HG03378 (cell line): Measurements from ENCODE around the gene TRIM28.
A peak's percentile ranks its signal among the peaks of the same experiment; 100 is the strongest.
"Not testable (repeated sequence)": the region's sequence is repeated elsewhere in the genome, so short reads cannot be mapped to it uniquely, and the experiment has no call there.

Experiments used
- ATAC-seq: cut with Tn5 transposase; IDR thresholded peaks from one replicate; pipeline ENCODE4 v1.9.1; 2021; ENCODE audit warnings: mild to moderate bottlenecking, moderate library complexity; ENCODE audit not compliant: unreplicated experiment

Gene TRIM28

DNA sequence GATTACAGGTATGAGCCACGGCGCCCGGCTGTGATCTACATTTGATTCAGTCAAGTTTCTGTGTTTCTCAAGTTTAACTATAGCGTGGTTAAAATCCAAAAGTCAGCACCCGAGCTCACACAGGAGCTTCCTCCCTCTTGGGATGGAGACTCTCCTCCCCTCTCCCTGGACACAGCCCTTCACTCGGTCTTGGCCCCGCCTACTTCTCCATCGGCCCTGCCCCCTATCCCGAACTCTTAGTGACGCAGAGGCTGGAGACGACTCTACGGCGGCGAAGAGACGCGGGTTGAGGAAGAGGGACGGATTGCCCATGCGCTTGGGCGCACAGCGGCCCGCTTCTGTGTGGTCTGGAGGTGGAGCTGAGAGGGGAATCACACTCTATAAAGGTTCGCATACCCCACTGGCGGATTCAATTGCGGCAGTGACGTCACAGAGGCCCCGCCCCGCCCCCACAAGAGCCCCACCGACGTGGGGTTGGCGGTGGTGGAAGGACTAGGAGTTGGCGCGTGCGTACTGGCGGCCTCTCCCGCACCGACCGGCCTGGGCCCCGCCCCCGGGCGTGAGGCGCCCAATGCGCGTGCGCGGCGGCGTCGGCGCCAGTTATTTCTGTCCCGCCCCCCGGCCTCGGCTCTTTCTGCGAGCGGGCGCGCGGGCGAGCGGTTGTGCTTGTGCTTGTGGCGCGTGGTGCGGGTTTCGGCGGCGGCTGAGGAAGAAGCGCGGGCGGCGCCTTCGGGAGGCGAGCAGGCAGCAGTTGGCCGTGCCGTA lies at the start of gene TRIM28:
Gene TRIM28, plus strand, starts transcription at position 239 of the 765 bp plus-strand sequence. CDS start 694 bp downstream, outside the sequence.
- peak; percentile 86 for ATAC-seq

DNA sequence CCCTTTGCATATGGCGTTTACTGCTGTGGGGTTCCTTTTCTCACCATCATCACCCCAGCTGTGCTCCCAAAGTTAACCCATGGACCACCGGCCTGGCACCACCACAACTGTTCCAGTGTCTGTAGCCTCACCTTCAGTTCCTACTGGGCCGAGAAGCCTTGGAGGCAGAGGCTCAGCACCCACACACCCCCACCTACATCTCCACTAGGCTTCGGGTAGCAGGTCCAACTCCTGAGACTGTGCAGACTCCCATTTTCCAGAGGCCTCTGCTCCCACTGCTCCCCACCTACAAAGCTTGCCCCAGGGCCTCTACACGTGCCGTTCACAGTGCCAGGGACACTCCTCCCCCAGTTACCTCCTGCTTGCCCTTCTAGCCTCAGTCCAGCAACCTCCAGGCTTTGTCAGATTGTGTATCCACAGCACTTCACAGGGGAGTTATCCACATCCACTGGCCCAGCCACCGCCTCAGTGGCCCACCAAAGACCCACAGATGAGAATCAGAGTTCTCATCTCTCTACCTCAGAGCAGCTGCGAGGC lies 46.2 kb upstream of the TRIM28 start:
- ATAC-seq, result no peak

DNA sequence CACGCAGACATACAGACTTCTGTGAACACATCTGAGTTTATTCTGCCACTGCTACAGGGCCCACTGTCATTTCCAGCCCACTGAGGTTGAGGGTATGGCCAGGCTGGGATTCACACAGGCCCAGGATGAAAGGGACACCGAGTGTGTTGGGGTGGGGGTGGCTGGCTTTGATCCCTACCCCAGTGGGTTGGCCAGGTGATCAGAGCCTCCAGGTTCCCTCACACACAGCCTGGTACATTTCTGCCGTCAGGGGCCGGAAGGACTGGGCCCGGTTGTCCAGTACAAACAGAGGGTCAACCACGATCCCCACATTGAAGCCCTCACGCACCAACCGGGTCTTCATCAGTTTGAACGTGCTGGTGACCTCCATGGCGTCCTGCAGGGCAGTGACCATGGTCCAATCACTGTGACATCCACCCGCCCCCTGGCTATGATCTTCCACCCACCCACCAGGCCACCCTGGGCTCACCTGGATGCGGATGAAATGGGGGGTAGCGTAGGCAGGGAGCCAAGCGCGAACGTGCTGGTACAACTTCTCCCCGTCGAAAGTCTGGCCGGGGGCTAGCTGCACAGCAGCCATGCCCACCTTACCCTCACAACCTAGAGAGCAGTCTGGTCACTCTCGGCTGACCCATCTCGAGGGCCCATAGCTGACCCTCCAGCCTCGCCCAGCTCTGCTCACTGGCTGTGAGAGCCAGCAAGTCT lies 45.4 kb upstream of the TRIM28 start:
- no peak for ATAC-seq

DNA sequence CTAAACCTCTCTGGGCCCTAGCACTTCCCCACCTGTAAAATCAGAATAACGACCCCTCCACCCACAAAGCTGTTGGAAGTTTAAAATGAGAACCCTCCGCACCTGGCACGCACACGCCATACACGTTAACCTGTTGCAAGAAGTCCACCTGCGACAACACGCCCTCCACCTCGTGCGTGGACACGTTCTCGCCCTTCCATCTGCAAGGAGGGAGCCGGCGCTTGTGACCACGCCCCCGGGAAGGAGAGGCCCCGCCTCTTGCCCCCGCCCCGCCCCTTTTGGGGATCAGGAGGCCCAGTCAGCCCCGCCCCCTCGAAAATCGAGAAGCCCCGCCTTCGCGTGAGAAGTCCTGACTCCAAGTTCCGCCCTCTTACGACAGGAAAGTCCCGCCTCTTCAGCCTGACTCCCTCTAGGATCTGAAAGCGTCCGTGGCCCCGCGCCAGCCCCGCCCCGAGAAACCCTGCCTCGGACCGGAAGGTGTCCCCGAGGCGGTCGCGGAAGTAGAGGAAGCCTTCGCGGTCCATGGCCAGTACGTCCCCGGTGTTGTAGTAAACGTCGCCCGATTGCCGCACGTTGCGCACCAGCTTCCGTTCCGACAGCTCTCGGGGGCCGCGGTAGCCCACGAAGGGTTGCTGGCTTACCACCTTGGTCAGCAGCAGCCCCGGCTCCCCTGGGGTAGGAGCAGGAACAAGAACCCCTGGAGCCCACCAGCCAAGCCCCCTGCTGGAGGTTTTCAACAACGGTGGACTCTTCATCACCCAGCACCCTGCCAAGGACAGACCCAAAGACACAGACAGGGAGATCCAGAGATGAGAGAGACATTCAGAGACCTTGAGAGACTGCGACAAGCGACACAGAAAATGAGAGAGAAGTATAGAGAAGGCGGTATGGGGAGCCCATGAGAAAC lies 44.6 kb upstream of the TRIM28 start:
- ATAC-seq, result peak; percentile 75

DNA sequence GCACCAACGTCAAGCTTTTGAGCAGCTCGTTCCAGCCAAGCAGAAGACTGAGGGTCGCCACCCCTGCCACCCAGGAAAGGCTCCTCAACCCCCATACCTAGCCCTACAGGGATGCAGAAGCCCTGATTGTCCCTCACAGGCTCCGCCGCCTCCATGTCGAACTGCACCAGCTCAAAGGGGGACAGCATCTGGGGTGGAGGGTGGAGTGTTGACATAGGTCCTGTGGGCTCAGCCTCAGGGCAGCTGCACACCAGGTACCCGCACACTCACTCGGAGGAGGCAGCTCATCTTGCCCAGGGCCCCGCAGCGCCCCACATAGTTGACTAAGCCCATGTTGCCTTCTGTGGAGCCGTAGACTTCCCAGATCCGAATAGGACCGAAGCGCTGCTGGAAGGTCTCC lies 43.6 kb upstream of the TRIM28 start:
- ATAC-seq, result no peak

DNA sequence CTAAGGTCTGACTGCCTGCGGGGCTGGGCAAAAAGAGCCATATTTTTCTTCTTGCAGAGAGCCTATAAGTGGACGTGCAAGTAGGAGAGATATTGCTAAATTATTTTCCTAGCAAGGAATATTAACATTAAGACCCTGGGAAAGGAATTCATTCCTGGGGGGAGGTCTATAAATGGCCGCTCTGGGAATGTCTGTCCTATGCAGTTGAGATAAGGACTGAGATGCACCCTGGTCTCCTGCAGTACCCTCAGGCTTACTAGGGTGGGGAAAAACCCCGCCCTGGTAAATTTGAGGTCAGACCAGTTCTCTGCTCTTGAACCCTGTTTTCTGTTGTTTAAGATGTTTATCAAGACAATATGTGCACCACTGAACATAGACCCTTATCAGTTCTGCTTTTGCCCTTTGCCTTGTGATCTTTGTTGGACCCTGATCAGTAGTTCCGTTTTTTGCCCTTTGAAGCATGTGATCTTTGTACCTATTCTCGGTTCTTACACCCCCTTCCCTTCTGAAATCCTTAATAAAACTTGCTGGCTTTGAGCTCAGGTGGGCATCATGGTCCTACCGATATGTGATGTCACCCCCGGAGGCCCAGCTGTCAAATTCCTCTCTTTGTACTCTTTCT lies 36.2 kb upstream of the TRIM28 start:
- ATAC-seq, result not testable (repeated sequence)

DNA sequence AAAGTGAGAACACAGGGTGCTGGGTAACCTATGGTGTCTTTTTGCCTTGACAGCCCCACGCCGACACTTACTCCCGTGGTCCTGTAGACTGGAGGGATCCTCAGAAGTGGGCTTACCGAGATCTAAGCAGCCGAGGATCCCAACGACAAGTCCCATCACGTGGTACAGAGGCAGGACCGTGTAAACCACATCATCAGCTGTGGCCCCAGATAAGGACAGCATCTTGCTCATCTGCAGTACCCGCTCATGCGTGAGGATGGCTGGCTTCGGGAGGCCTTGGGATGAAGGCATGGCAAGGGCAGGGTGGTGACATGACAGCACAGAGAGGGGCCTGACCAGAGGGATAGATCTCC lies 34.2 kb upstream of the TRIM28 start:
- ATAC-seq, result no peak

DNA sequence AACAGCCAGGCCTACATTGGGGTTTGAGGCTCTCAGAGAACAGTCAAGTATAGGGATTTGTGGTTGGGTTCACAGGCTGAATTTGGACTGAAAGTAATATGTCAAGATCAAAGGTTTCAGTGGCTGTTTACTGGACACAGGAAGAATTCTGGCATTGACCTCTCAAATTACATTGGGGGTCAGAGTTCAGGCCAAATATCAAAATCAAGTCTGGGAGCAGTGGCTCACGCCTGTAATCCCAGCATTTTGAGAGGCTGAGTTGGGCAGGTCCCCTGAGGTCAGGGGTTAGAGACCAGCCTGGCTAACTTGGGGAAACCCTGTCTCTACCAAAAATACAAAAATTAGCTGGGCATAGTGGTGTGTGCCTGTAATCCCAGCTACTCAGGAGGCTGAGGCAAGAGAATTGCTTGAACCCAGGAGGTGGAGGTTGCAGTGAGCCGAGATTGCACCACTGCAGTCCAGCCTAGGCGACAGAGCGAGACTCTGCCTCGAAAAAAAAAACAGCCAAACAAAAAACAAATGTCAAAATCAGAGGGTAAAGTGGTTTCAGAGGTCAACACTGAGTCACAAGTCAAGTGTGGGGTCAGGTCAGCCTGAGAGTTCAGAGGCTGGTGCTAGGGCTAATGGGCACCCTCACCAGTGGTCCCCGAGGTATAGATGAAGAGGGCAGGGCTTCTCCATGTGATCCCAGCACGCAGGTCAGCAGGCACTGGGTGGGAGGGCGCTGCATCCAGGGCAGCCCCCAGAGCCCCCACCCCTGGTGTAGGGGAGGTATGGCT lies 33.6 kb upstream of the TRIM28 start:
- ATAC-seq, result no peak

DNA sequence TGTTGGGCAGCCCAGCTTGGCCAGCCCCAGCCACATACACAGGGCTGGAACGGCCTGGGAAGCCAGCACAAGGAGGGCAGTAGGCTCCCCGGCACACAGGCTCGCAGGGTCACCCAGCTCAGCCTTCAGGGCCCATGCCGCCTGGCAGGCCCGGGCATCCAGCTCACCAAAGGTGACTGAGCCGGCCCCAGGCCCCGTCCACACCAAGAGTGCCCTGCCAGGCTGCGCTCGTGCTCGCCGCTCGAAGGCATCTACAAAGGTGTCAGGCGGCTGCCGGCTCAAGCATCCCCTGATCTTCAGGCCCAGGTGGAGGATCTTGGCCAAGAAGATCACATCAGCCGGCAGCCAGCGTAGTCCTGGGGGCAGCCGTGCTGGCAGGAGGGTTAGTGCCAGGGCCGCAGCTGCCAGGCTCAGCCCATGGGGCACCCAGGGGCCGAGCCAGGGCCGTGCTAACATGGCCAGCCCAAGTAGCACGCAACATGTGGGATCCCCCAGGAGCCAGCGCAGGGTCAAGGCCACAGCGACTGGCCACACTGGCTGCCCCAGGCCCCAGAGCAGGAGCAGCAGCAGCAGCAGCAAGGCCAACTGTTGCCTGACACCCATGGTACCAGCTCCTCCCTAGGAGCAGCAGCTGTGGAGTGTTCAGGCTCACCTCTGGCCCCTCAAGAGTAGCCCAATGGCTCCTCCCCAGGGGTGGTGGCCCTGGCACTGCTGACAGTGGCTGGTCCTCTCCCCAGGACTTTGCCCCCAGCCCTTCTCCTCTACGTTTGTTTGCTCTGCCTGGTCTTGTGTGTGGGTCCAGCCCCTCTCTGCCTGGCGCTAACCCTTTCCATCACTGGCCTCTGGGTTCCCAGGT lies 32.3 kb upstream of the TRIM28 start, which contains the start of gene SLC27A5:
Gene SLC27A5, minus strand, starts transcription at position 640 of the 856 bp plus-strand sequence. Its CDS starts 37 bp downstream, at position 603.
- no peak for ATAC-seq

DNA sequence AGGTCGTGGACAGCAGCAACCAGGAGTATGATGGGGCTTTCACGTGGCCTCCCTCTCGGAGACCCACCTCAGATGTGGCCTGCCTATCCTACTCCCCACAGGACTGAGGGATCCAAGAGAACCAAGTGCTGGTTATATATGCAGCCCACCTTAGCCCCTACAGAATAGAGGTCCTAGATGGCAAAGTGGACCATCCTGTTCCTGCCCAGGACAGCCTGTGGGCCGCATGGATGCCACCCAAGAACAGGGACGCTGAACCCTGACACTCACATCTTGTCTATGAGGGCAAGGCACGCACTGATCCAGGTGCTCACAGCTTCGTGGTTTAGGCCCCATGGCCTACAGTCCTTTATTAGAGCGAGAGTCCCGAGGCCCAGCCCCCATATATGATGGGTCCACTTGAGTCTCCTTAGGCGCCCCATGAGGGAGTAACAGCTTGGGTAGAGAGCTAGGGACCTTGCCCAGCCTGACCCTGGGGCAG lies 30.6 kb upstream of the TRIM28 start:
- no peak for ATAC-seq

DNA sequence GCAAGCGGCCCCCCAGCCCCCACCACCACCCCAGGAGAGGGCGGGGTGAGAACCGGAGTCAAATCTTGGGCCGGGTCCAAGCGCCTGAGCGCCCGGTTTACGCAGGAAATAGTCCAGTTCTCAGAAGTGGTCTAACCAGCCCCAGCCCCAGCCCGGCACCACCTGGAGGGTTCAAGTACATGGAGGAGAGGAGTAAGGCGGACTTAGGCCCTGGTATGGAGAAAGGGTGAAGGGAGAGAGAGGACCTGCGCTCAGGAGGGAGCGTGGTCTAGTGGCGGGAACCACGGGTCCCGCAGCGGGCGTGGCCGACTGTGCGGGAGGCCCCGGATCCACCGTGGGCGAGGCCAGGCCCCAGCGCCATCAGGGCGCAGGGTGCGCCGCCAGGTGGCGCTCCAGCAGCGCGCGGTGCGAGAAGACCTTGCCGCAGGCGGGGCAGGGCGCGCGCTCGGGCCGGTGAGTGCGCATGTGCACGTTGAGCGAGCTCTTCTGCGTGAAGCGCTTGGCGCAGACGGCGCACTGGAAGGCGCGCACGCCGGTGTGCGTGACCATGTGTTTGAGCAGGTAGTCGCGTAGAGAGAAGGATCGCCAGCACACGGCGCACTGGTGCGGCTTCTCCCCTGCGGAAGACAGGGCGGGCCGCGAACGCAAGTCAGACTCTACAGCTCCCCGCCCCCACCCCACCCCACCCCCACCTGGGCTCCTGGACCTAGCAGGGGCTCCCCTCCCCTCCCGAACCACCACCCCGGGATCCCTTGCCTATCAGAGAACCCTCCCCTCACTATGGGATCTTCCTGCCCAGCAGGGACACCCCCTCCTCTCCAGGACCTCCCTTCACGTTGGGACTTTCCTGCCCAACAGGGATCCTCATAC lies 29.9 kb upstream of the TRIM28 start:
- ATAC-seq, result peak; percentile 58

DNA sequence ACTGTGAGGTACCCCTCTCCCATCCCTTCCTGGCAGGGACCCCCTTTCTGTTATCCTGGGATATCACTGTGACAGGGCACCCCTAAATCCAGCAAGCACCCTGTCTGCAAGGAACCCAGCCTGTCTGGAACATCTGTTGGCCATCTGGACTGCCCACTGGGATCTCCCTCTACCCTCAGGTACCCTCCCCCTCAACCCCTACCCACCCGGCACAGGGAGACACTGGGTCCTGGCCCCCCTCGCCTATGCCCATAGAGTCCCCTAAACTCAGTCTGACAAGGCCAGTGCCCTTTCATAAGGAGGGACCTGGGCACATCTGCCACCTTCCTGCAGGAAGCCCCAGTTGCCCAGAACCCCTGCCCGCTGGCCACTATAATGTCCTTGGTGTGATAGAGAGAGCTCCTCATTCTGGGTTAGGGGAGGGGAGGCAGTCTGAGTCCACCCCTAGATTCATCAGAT lies 29.3 kb upstream of the TRIM28 start:
- ATAC-seq, result no peak

DNA sequence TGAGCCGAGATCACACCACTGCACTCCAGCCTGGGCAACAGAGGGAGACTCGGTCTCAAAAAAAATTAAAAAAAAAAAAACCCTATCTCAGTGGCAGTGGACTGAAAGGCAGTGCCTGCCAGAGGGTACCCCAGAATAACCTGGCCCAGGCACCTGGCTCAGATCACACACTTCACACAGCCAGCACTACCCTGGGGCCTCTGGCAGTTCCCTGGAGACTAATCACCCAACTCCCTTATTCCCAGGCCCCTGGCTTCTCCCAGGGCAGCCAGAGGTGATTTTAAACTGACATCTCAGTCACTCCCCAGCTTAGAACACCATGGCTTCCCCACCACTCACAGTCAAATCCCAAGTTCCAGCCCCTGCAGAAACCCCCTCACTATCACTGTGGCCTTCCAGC lies 28.6 kb upstream of the TRIM28 start:
- no peak for ATAC-seq

DNA sequence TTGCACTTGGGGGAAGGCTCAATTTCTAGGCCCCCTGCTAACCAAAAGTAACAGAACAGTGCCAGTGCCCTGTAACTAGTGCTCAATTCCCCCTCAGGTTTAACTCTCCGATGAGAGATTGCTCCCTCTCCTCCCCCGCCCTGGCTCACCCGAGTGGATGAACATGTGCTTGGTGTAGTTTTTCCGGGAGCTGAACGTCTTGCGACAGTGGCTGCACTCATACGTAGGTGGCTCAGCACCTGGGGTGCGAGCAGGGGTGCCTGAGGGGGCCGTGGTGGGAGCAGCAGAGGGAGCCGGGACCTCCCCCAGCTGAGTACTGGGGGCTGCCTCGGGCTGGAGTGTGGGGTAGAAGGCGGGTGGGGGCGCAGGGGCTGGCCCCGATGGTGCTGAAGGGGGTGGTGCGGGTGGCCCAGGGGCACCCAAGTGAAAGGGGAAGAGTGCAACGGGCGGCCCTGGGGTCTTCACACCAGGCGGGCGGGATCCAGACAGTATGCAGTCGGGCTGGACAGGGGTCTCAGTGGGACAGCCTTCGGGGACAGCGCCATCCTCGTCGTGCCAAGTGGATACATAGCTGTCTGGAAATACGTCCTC lies 27.5 kb upstream of the TRIM28 start:
- ATAC-seq, result no peak

DNA sequence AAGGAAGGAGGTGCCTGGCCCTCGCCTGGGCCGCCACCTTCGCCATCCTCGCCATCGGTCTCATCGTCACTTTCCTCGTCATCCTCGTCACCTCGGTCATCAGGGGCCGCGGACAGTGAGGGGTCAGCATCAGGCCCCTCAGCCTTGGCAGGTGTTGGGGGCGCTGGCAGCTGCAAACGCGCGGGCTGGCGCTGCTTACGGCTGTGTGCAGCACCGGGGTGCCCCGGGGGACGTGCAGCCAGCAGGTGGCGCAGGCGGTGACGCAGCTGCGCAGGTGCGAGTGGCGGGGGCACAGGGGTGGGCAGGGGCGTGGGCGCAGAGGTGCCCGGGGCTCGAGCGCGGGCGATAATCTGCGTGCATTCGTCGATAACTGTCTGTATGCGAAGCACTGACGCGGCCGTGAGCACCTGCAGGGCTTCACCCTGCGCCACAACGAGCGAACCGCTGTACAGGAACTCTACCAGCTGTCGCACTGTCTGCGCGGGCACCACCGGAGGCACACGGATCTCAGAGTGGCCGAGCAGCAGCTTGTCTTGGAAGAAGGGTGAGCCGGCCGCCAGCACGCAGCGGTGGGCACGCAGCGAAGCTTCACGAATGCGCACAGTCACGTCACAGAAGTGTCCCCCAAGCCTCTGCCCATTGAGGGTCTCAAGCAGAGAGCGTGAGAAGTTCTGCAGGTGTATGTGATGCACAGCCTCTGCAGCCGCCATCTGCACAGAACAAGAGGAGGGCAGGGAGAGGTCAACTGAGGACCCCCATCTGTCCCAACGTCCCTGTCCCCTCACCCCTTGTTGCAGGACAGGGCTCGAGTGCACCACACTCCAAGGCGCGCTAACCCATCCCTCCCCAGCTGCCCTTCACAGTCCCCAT lies 26.7 kb upstream of the TRIM28 start:
- ATAC-seq, result no peak
